Measurements from ENCODE around the gene RNU6-9.
A peak's percentile ranks its signal among the peaks of the same experiment; 100 is the strongest.

Gene RNU6-9

GRCh38 chr19:867855-868457, 25.3 kb upstream of the RNU6-9 start:
- DNase-seq (ENCODE audit: low read depth, low spot score), result no peak
- no peak overlapping the region for H3K4me3 ChIP-seq (ENCODE audit: low read depth, low read length)
- ChIA-PET POLR2A (no interaction called here), CTCF (interaction anchor here (1.1 kb wide), 1 partner anchor 12 kb away, joined by 3 read pairs; no protein-coding TSS in a partner anchor)
- TF ChIP-seq CTCF (IDR thresholded peaks at IDR 0.05; ENCODE audit: insufficient read depth, low read length, missing control alignments), result no peak

GRCh38 chr19:868458-869244, 24.6 kb upstream of the RNU6-9 start:
- TF ChIP-seq CTCF (IDR thresholded peaks at IDR 0.05; ENCODE audit: insufficient read depth, low read length, missing control alignments), result no peak
- no peak overlapping the region for H3K4me3 ChIP-seq (ENCODE audit: low read depth, low read length)
- ChIA-PET CTCF (interaction anchor here (0.6 kb wide), 1 partner anchor 10 kb away, joined by 3 read pairs; no protein-coding TSS in a partner anchor), POLR2A (no interaction called here)
- DNase-seq (ENCODE audit: low read depth, low spot score), result no peak

- ChIA-PET POLR2A (no interaction called here), CTCF (interaction anchor here (0.6 kb wide), 1 partner anchor 11 kb away, joined by 3 read pairs; no protein-coding TSS in a partner anchor)
- no peak overlapping the region for H3K4me3 ChIP-seq (ENCODE audit: low read depth, low read length)
- DNase-seq (ENCODE audit: low read depth, low spot score), result peak; percentile 75
- TF ChIP-seq CTCF (IDR thresholded peaks at IDR 0.05; ENCODE audit: insufficient read depth, low read length, missing control alignments), result no peak
Observed at GRCh38 chr19:869245-870177, 23.8 kb upstream of the RNU6-9 start.

GRCh38 chr19:870314-870713, 23.0 kb upstream of the RNU6-9 start:
- CTCF ChIA-PET, result no interaction called here
- no peak for TF ChIP-seq CTCF (IDR thresholded peaks at IDR 0.05; ENCODE audit: insufficient read depth, low read length, missing control alignments)
- no peak for DNase-seq (ENCODE audit: low read depth, low spot score)
- POLR2A ChIA-PET, result no interaction called here
- H3K4me3 ChIP-seq (ENCODE audit: low read depth, low read length), result no peak overlapping the region

- POLR2A ChIA-PET, result no interaction called here
- TF ChIP-seq CTCF (IDR thresholded peaks at IDR 0.05; ENCODE audit: insufficient read depth, low read length, missing control alignments), result no peak
- DNase-seq (ENCODE audit: low read depth, low spot score), result no peak
- no peak overlapping the region for H3K4me3 ChIP-seq (ENCODE audit: low read depth, low read length)
- CTCF ChIA-PET, result interaction anchor here (1.2 kb wide), 1 partner anchor 13 kb away, joined by 4 read pairs; no protein-coding TSS in a partner anchor
Observed at GRCh38 chr19:870963-871401, 22.3 kb upstream of the RNU6-9 start.

All from AG04449 (cell line).